H54 (cell line): ENCODE data around the gene ZDHHC6.
"Not testable (repeated sequence)": the region's sequence is repeated elsewhere in the genome, so short reads cannot be mapped to it uniquely, and the experiment has no call there.

ENCODE experiments used
- DNase-seq: peaks from one replicate; pipeline ENCODE4 v3.0.0; 2011; ENCODE audit warnings: low spot score, mixed read lengths; ENCODE audit not compliant: insufficient read length
- FAIRE-seq: peaks from 3 replicates; lab custom pipeline; 2011; peaks lifted over from hg19 to GRCh38; lab: Jason Lieb, UNC
- POLR2A ChIP-seq: IDR thresholded peaks from 2 replicates; pipeline ENCODE4 v1.6.1; 2011; ENCODE audit warnings: low read depth, mild to moderate bottlenecking, low read length

The ZDHHC6 gene

GRCh38 chr10:112446855-112447619 lies at the start of gene ZDHHC6, which contains the start of gene VTI1A:
Gene ZDHHC6 (minus strand): TSS chr10:112446914. CDS start chr10:112445436, 1,478 bp downstream.
Gene VTI1A (plus strand): TSS chr10:112447215. CDS start chr10:112447374, 159 bp downstream.
- FAIRE-seq, result no peak
- peak; percentile 94 for TF ChIP-seq POLR2A
- DNase-seq, result peak; percentile 60

- FAIRE-seq, result no peak
- DNase-seq, result no peak
- no peak for TF ChIP-seq POLR2A
Measured at GRCh38 chr10:112492736-112493135, 46.0 kb upstream of the ZDHHC6 start.

GRCh38 chr10:112491144-112491543 lies 44.4 kb upstream of the ZDHHC6 start:
- no peak for DNase-seq
- TF ChIP-seq POLR2A, result no peak
- no peak for FAIRE-seq

GRCh38 chr10:112490545-112490944 lies 43.8 kb upstream of the ZDHHC6 start:
- FAIRE-seq (no peak), DNase-seq (no peak)
- TF ChIP-seq POLR2A, result no peak

- no peak for TF ChIP-seq POLR2A
- FAIRE-seq, result no peak
Measured at GRCh38 chr10:112487964-112488363, 41.2 kb upstream of the ZDHHC6 start.

GRCh38 chr10:112484399-112484798 lies 37.7 kb upstream of the ZDHHC6 start:
- TF ChIP-seq POLR2A, result no peak
- no peak for FAIRE-seq
- DNase-seq, result no peak

More at GRCh38 chr10:112487964-112488363, 41.2 kb upstream of the ZDHHC6 start:
- DNase-seq, result no peak

GRCh38 chr10:112481602-112482001 lies 34.9 kb upstream of the ZDHHC6 start:
- FAIRE-seq (no peak), DNase-seq (no peak)
- no peak for TF ChIP-seq POLR2A

- FAIRE-seq (peak; percentile 74), DNase-seq (no peak)
- no peak for TF ChIP-seq POLR2A
Measured at GRCh38 chr10:112475575-112476218, 29.0 kb upstream of the ZDHHC6 start.

GRCh38 chr10:112471878-112472487 lies 25.3 kb upstream of the ZDHHC6 start:
- DNase-seq (peak; percentile 19), FAIRE-seq (peak; percentile 93)
- TF ChIP-seq POLR2A, result no peak

- FAIRE-seq (no peak), DNase-seq (no peak)
- no peak for TF ChIP-seq POLR2A
Measured at GRCh38 chr10:112467541-112468075, 20.9 kb upstream of the ZDHHC6 start.

- TF ChIP-seq POLR2A, result no peak
- DNase-seq (no peak), FAIRE-seq (no peak)
Measured at GRCh38 chr10:112466802-112467201, 20.1 kb upstream of the ZDHHC6 start.

GRCh38 chr10:112465299-112465883 lies 18.7 kb upstream of the ZDHHC6 start:
- DNase-seq (no peak), FAIRE-seq (no peak)
- no peak for TF ChIP-seq POLR2A

- DNase-seq, FAIRE-seq: not testable (repeated sequence)
Measured at GRCh38 chr10:112464074-112464473, 17.4 kb upstream of the ZDHHC6 start.

- FAIRE-seq, result no peak
- TF ChIP-seq POLR2A, result no peak
- no peak for DNase-seq
Measured at GRCh38 chr10:112461029-112461887, 14.5 kb upstream of the ZDHHC6 start.
